ENCODE data around the gene C22orf39.
A peak's percentile ranks its signal among the peaks of the same experiment; 100 is the strongest.

Gene C22orf39

DNA sequence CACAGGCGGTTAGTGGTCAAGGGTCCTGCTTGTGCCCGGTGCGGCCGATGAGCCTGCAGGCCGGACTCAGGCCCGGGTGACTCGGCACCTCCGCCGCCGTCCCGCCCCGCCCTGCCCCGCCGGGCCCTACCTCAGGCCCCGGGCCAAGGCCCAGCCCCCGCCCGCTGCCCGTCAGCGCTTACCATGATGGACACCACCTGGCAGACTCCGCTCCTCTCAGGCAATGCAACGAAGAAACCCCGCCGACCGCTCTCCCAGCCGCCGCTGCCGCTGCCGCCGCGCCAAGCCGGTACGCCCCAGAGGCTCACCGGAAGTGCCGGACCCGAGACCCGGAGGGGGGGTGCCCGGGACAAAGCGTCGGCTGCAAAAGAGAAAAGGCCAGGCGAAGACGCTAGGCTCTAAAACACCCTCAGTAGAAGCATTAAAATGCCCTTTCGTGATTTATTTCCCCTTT, 31.4 kb upstream of the C22orf39 start, which contains the start of gene UFD1:
Gene UFD1, minus strand, starts transcription at position 293 of the 454 bp plus-strand sequence. Its CDS starts 108 bp downstream, at position 185.
- H3K79me2 ChIP-seq (ENCODE audit: low read length), result peaks cover 67% of the 10 kb centered on the region
- H3K4me2 ChIP-seq (ENCODE audit: low read depth, low read length), result peak within 1 kb of the TSS; percentile 94
- H3K27me3 ChIP-seq (replicated peaks; ENCODE audit: insufficient read depth, low read length), result no peaks in the 10 kb centered on the region
- peak within 1 kb of the TSS; percentile 74 for H2AFZ ChIP-seq (ENCODE audit: low read length)
- peak; percentile 75 for DNase-seq
- H3K27ac ChIP-seq (ENCODE audit: low read length), result peak within 1 kb of the TSS; percentile 91
- H3K36me3 ChIP-seq (replicated peaks; ENCODE audit: insufficient read depth, low read length), result peaks cover 2% of the 10 kb centered on the region; the same call in 1 of the 2 replicates
- H3K9me3 ChIP-seq (replicated peaks; ENCODE audit: insufficient read depth, low read length), result no peaks in the 10 kb centered on the region
- TF ChIP-seq EZH2phosphoT487 (IDR thresholded peaks at IDR 0.05; ENCODE audit: low read length) (no peak), EZH2 (optimal IDR thresholded peaks at IDR 0.05; ENCODE audit: low read depth, low read length) (no peak)
- TF ChIP-seq, protein P1, sequence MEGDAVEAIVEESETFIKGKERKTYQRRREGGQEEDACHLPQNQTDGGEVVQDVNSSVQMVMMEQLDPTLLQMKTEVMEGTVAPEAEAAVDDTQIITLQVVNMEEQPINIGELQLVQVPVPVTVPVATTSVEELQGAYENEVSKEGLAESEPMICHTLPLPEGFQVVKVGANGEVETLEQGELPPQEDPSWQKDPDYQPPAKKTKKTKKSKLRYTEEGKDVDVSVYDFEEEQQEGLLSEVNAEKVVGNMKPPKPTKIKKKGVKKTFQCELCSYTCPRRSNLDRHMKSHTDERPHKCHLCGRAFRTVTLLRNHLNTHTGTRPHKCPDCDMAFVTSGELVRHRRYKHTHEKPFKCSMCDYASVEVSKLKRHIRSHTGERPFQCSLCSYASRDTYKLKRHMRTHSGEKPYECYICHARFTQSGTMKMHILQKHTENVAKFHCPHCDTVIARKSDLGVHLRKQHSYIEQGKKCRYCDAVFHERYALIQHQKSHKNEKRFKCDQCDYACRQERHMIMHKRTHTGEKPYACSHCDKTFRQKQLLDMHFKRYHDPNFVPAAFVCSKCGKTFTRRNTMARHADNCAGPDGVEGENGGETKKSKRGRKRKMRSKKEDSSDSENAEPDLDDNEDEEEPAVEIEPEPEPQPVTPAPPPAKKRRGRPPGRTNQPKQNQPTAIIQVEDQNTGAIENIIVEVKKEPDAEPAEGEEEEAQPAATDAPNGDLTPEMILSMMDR (IDR thresholded peaks at IDR 0.05; ENCODE audit: low read length), result no peak
- H3K4me3 ChIP-seq (ENCODE audit: low read length), result peak within 1 kb of the TSS; percentile 93
- peak within 1 kb of the TSS; percentile 96 for H3K9ac ChIP-seq (ENCODE audit: low read length)
- peaks cover 13% of the 10 kb centered on the region for H4K20me1 ChIP-seq (ENCODE audit: insufficient read depth, low read length)
- H3K9me2 ChIP-seq (replicated peaks; ENCODE audit: insufficient read depth, low read length), result no peaks in the 10 kb centered on the region
- H3K4me1 ChIP-seq (ENCODE audit: low read length), result 0 out of 2 replicates have a peak, but pooled peaks cover 3% of the 10 kb centered on the region
- peaks cover 6% of the 10 kb centered on the region; the same call in 1 of the 2 replicates for H3F3A ChIP-seq (ENCODE audit: insufficient read depth, low read length)

DNA sequence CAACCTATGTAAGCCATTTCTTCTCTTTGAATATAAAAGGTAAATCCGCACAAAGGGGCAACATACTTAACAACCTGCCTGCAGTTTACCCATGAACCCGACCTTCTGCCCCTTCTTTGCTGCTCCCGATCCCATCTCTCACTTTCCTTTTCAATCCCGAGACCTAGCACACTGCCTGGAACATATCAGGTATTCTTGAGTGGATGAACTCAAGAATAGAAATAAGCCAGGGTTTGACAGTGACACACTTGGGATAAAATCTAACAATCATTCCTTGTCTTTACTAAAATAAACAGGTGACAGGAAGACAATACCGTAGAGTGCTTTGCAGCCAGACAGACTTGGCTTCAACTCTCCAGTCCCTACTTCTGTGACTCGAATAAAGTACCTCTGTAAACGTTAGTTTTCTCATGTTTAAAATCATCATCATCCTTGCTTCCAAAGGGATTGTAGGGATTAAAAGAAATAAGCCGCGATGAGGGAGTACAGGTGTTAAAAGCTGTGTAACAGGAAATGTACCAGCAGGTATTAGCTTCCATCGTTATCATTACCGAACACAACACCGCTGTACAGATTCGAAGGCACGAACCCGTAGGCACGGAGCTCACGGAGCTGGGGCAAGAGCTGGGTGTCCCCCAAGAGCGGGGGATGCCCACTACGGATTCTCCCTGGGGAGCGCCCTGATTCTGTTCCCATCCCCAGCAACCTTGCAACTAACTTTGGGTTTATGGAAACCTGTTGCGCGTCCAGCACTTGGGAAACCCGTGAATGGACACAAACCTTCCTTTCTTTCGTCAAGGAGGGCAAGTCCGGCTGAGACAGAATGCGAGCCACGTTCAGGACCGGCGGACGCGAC, 30.8 kb upstream of the C22orf39 start:
- DNase-seq, result peak; percentile 7
- H4K20me1 ChIP-seq (ENCODE audit: insufficient read depth, low read length), result peaks cover 13% of the 10 kb centered on the region
- TF ChIP-seq EZH2phosphoT487 (IDR thresholded peaks at IDR 0.05; ENCODE audit: low read length) (no peak), EZH2 (optimal IDR thresholded peaks at IDR 0.05; ENCODE audit: low read depth, low read length) (no peak)
- TF ChIP-seq, protein P1 (IDR thresholded peaks at IDR 0.05; ENCODE audit: low read length), result no peak

DNA sequence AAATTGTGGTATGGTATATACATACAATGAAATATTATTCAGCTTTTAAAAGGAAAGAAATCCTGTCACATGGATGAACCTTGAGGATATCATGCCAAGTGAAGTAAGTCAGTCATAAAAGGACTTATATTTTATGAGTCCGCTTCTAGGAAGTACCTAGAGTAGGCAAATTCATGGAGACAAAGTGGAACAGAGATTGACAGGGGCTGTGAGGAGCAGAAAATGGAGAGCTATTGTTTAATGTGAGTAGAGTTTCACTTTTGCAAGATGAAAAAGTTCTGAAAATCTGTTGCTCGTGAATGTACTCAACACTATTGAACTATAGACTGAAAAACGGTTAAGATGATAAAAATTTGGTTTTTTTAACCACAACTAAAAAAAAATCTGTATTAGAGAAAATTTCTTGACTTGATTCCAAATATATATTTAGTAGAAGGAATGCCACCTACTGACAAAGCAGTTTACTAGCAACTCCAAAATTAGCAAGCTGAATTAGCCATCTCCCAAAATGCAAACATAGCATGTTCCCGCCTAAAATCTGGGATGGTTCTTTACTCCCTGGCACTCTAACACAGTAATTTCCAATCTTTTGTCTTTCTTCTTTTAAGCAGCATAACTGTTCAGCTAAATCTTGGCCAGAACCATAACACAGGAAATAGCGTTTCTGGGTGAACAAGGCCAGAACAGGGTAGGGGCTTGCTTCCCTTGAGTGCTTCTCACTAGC, 30.0 kb upstream of the C22orf39 start:
- peak; percentile 8 for DNase-seq
- Histone ChIP-seq H3K4me1 (ENCODE audit: low read length) (0 out of 2 replicates have a peak, but pooled peaks cover 3% of the 10 kb centered on the region), H2AFZ (ENCODE audit: low read length) (no peak overlapping the region), H3K4me2 (ENCODE audit: low read depth, low read length) (peak overlapping the region; percentile 94), H3K36me3 (replicated peaks; ENCODE audit: insufficient read depth, low read length) (no peaks in the 10 kb centered on the region), H3K27me3 (replicated peaks; ENCODE audit: insufficient read depth, low read length) (no peaks in the 10 kb centered on the region), H3K9ac (ENCODE audit: low read length) (peak overlapping the region; percentile 96), H3K9me2 (replicated peaks; ENCODE audit: insufficient read depth, low read length) (no peaks in the 10 kb centered on the region), H3K27ac (ENCODE audit: low read length) (peak overlapping the region; percentile 91; the same call in 1 of the 2 replicates), H3K79me2 (ENCODE audit: low read length) (peaks cover 79% of the 10 kb centered on the region), H4K20me1 (ENCODE audit: insufficient read depth, low read length) (peaks cover 13% of the 10 kb centered on the region), H3F3A (ENCODE audit: insufficient read depth, low read length) (peaks cover 6% of the 10 kb centered on the region; the same call in 1 of the 2 replicates), H3K9me3 (replicated peaks; ENCODE audit: insufficient read depth, low read length) (no peaks in the 10 kb centered on the region), H3K4me3 (ENCODE audit: low read length) (peak overlapping the region; percentile 93)
- TF ChIP-seq, protein P1 (IDR thresholded peaks at IDR 0.05; ENCODE audit: low read length), result peak; percentile 37
- TF ChIP-seq EZH2 (optimal IDR thresholded peaks at IDR 0.05; ENCODE audit: low read depth, low read length), result no peak

More for the DNA sequence above, 30.8 kb upstream of the C22orf39 start:
- Histone ChIP-seq H3K4me3 (ENCODE audit: low read length) (peak overlapping the region; percentile 93), H3K36me3 (replicated peaks; ENCODE audit: insufficient read depth, low read length) (no peaks in the 10 kb centered on the region), H2AFZ (ENCODE audit: low read length) (peak overlapping the region; percentile 74), H3K27me3 (replicated peaks; ENCODE audit: insufficient read depth, low read length) (no peaks in the 10 kb centered on the region), H3F3A (ENCODE audit: insufficient read depth, low read length) (peaks cover 6% of the 10 kb centered on the region; the same call in 1 of the 2 replicates), H3K79me2 (ENCODE audit: low read length) (peaks cover 74% of the 10 kb centered on the region), H3K9ac (ENCODE audit: low read length) (peak overlapping the region; percentile 96), H3K4me1 (ENCODE audit: low read length) (0 out of 2 replicates have a peak, but pooled peaks cover 3% of the 10 kb centered on the region), H3K27ac (ENCODE audit: low read length) (peak overlapping the region; percentile 91; the same call in 1 of the 2 replicates), H3K9me3 (replicated peaks; ENCODE audit: insufficient read depth, low read length) (no peaks in the 10 kb centered on the region), H3K9me2 (replicated peaks; ENCODE audit: insufficient read depth, low read length) (no peaks in the 10 kb centered on the region), H3K4me2 (ENCODE audit: low read depth, low read length) (peak overlapping the region; percentile 94)
